ENCODE results near the gene RAB3GAP2.
"Not testable (repeated sequence)": the region's sequence is repeated elsewhere in the genome, so short reads cannot be mapped to it uniquely, and the experiment has no call there.

The RAB3GAP2 gene

GRCh38 chr1:220233927-220234326, 38.3 kb downstream of the RAB3GAP2 start:
- no peak for DNase-seq

- no peak for DNase-seq
Measured at GRCh38 chr1:220229771-220230170, 42.5 kb downstream of the RAB3GAP2 start.

- no peak for DNase-seq
Measured at GRCh38 chr1:220227393-220227792, 44.9 kb downstream of the RAB3GAP2 start.

- DNase-seq = no peak
Measured at GRCh38 chr1:220226752-220227151, 45.5 kb downstream of the RAB3GAP2 start.

- no peak for DNase-seq
Measured at GRCh38 chr1:220225957-220226356, 46.3 kb downstream of the RAB3GAP2 start.

- no peak for DNase-seq
Measured at GRCh38 chr1:220224611-220225124, 47.6 kb downstream of the RAB3GAP2 start.

GRCh38 chr1:220224033-220224432, 48.2 kb downstream of the RAB3GAP2 start:
- no peak for DNase-seq

- DNase-seq = no peak
Measured at GRCh38 chr1:220222939-220223338, 49.3 kb downstream of the RAB3GAP2 start.

- no peak for DNase-seq
Measured at GRCh38 chr1:220221670-220222069, 50.6 kb downstream of the RAB3GAP2 start.

GRCh38 chr1:220221269-220221668, 51.0 kb downstream of the RAB3GAP2 start:
- DNase-seq = no peak

- not testable (repeated sequence) for DNase-seq
Measured at GRCh38 chr1:220220699-220221040, 51.6 kb downstream of the RAB3GAP2 start.

GRCh38 chr1:220219865-220220698, 52.2 kb downstream of the RAB3GAP2 start:
- no peak for DNase-seq

GRCh38 chr1:220219136-220219442, 53.2 kb downstream of the RAB3GAP2 start:
- peak; percentile 3 for DNase-seq

- peak; percentile 56 for DNase-seq
Measured at GRCh38 chr1:220218397-220219135, 53.7 kb downstream of the RAB3GAP2 start.

- DNase-seq = no peak
Measured at GRCh38 chr1:220217383-220217988, 54.8 kb downstream of the RAB3GAP2 start.

GRCh38 chr1:220213382-220213983, 58.8 kb downstream of the RAB3GAP2 start:
- DNase-seq = no peak

- no peak for DNase-seq
Measured at GRCh38 chr1:220207411-220207810, 64.8 kb downstream of the RAB3GAP2 start.

GRCh38 chr1:220204758-220205157, 67.5 kb downstream of the RAB3GAP2 start:
- DNase-seq = not testable (repeated sequence)

GRCh38 chr1:220203816-220204215, 68.4 kb downstream of the RAB3GAP2 start:
- DNase-seq = no peak

GRCh38 chr1:220198186-220199005, 73.9 kb downstream of the RAB3GAP2 start:
- no peak for DNase-seq

- DNase-seq = no peak
Measured at GRCh38 chr1:220195701-220196100, 76.6 kb downstream of the RAB3GAP2 start.

GRCh38 chr1:220189750-220190347, 82.4 kb downstream of the RAB3GAP2 start:
- peak; percentile 19 for DNase-seq

Data from fibroblast of skin of abdomen (primary cell).